CD4-positive, alpha-beta T cell treated with Interleukin-12 subunit alpha and Interleukin-12 subunit beta, for 1 hour (primary cell): ENCODE results near the gene NKPD1.
A peak's percentile ranks its signal among the peaks of the same experiment; 100 is the strongest.

Experiments
- DNase-seq: peaks from one replicate; pipeline ENCODE4 v3.0.0-alpha.2; 2020

NKPD1 gene

GRCh38 chr19:45152504-45153338 lies 8.1 kb downstream of the NKPD1 start:
- peak; percentile 60 for DNase-seq

- DNase-seq, result no peak
These were observed 8.8 kb downstream of the NKPD1 start for GRCh38 chr19:45151821-45152503.

- no peak for DNase-seq
These were observed 9.5 kb downstream of the NKPD1 start for GRCh38 chr19:45151320-45151719.

- DNase-seq, result no peak
These were observed 10.0 kb downstream of the NKPD1 start for GRCh38 chr19:45150751-45151281.

- DNase-seq, result no peak
These were observed 10.6 kb downstream of the NKPD1 start for GRCh38 chr19:45150180-45150579.

GRCh38 chr19:45149129-45149528 lies 11.7 kb downstream of the NKPD1 start:
- no peak for DNase-seq

- no peak for DNase-seq
These were observed 12.7 kb downstream of the NKPD1 start for GRCh38 chr19:45147835-45148676.

- no peak for DNase-seq
These were observed 14.0 kb downstream of the NKPD1 start for GRCh38 chr19:45146741-45147205.

- no peak for DNase-seq
These were observed 14.5 kb downstream of the NKPD1 start for GRCh38 chr19:45146251-45146650.

GRCh38 chr19:45145270-45146189 lies 15.3 kb downstream of the NKPD1 start:
- no peak for DNase-seq

- no peak for DNase-seq
These were observed 16.1 kb downstream of the NKPD1 start for GRCh38 chr19:45144431-45145269.

- no peak for DNase-seq
These were observed 18.1 kb downstream of the NKPD1 start for GRCh38 chr19:45142726-45143110.

GRCh38 chr19:45142016-45142725 lies 18.6 kb downstream of the NKPD1 start:
- DNase-seq, result no peak

GRCh38 chr19:45141203-45141900 lies 19.4 kb downstream of the NKPD1 start:
- DNase-seq, result no peak

- no peak for DNase-seq
These were observed 20.2 kb downstream of the NKPD1 start for GRCh38 chr19:45140533-45140932.

- no peak for DNase-seq
These were observed 20.7 kb downstream of the NKPD1 start for GRCh38 chr19:45140144-45140503.

- no peak for DNase-seq
These were observed 21.3 kb downstream of the NKPD1 start for GRCh38 chr19:45139286-45140143.

GRCh38 chr19:45138303-45138751 lies 22.5 kb downstream of the NKPD1 start:
- no peak for DNase-seq
